HepG2 (cell line): Measurements from ENCODE around the gene VPS13C. TPM values are rescaled to one million over a fixed set of nuclear protein-coding genes. Genes with fewer than 3 reads are reported as not detected.

Experiments
- ATAC-seq: fragments of 200-7000 bp; cut with Tn5 transposase; 3 replicates; pipeline ENCODE4 v1.9.1; 2020; ENCODE audit warnings: mild to moderate bottlenecking, moderate library complexity
- BruUV-seq: library from RNA; stranded (reverse); fragments of 400-500 nt; replicated peaks from 2 replicates; lab custom pipeline; 2021; lab: Mats Ljungman, UMichigan
- CTCF ChIA-PET: fragments of 300-600 bp; formaldehyde crosslinking; extraction: SDS; loops from one replicate; lab custom pipeline; 2021; ENCODE audit warnings: low total read pairs, inconsistent platforms, low intra/inter-chr PET ratio; lab: Yijun Ruan, JAX
- POLR2A ChIA-PET: fragments of 350-600 bp; sonication (Branson Sonifier 250); formaldehyde crosslinking; loops from one replicate; lab custom pipeline; 2020; ENCODE audit warnings: antibody characterized with exemption, inconsistent platforms; lab: Yijun Ruan, JAX
- DNase-seq: peaks from one replicate; pipeline ENCODE4 v3.0.0-alpha.2; 2015; ENCODE audit warnings: low spot score
- FAIRE-seq: peaks from 3 replicates; lab custom pipeline; 2011; peaks lifted over from hg19 to GRCh38; lab: Jason Lieb, UNC
- H2AFZ ChIP-seq: one replicate; pipeline ENCODE4 v1.6.1; 2011; ENCODE audit warnings: low read length, inconsistent platforms
- H3K27ac ChIP-seq: fragments of 300-600 bp; 3 replicates; pipeline ENCODE4 v1.8.0; 2011; ENCODE audit warnings: mixed run types, mild to moderate bottlenecking, mixed read lengths, low read length, inconsistent platforms; ENCODE audit not compliant: insufficient read depth; ENCODE audit errors: extremely low read length
- H3K27me3 ChIP-seq, 2 experiments: fragments of 200-600 bp in 1 of 2; 2 replicates in 1 of 2; 3 replicates in 1 of 2; pipeline versions ENCODE4 v1.6.0 to v1.8.0; 2011; ENCODE audit warnings: low read length in 2 of 2, mild to moderate bottlenecking in 2 of 2, moderate library complexity in 2 of 2, inconsistent platforms in 1 of 2; ENCODE audit not compliant: insufficient read depth in 2 of 2, control insufficient read depth in 1 of 2
- H3K36me3 ChIP-seq, 2 experiments: fragments of 200-600 bp in 1 of 2; replicated peaks in 1 of 2; 2 replicates in 1 of 2; 3 replicates in 1 of 2; pipeline versions ENCODE4 v1.5.1 to v1.8.0; 2011; ENCODE audit warnings: low read length in 2 of 2, inconsistent platforms in 1 of 2; ENCODE audit not compliant: insufficient read depth in 2 of 2, control insufficient read depth in 1 of 2
- H3K4me1 ChIP-seq: 2 replicates; pipeline ENCODE4 v1.5.1; 2012; ENCODE audit warnings: low read length, inconsistent platforms; ENCODE audit not compliant: insufficient read depth
- H3K4me2 ChIP-seq: 2 replicates; pipeline ENCODE4 v1.6.0; 2011; ENCODE audit warnings: low read depth, low read length, inconsistent platforms
- H3K4me3 ChIP-seq, 3 experiments: fragments of 200-600 bp in 1 of 3; sonication (generic), shearing (Covaris generic) in 1 of 3; replicated peaks in 1 of 3; 2 replicates each; pipeline ENCODE4 v1.5.1; 2011 to 2016; ENCODE audit warnings: low read length in 3 of 3, inconsistent platforms in 2 of 3, low read depth in 2 of 3, mild to moderate bottlenecking in 2 of 3, control low read depth in 1 of 3, mixed read lengths in 1 of 3; ENCODE audit not compliant: insufficient read depth in 1 of 3
- H3K79me2 ChIP-seq: one replicate; pipeline ENCODE4 v1.6.1; 2011; ENCODE audit warnings: low read length, inconsistent platforms; ENCODE audit not compliant: insufficient read depth
- H3K9ac ChIP-seq: 2 replicates; pipeline ENCODE4 v1.6.0; 2011; ENCODE audit warnings: mild to moderate bottlenecking, low read depth, low read length, inconsistent platforms; ENCODE audit not compliant: insufficient read depth
- H3K9me3 ChIP-seq: 2 replicates; pipeline ENCODE4 v1.5.1; 2012; ENCODE audit warnings: mild to moderate bottlenecking, low read length
- H4K20me1 ChIP-seq: 2 replicates; pipeline ENCODE4 v1.6.0; 2011; ENCODE audit warnings: inconsistent platforms, mild to moderate bottlenecking, low read length, moderate library complexity; ENCODE audit not compliant: insufficient read depth
- ARID2 ChIP-seq: sonication (generic); formaldehyde crosslinking; IDR thresholded peaks from 2 replicates; pipeline ENCODE4 v1.8.1; 2022; ENCODE audit warnings: mild to moderate bottlenecking, missing genetic modification reagents, borderline replicate concordance
- HOXA9 ChIP-seq: sonication (generic); formaldehyde crosslinking; IDR thresholded peaks from 2 replicates; pipeline ENCODE4 v1.8.1; 2022; ENCODE audit warnings: missing genetic modification reagents, mild to moderate bottlenecking, moderate library complexity, borderline replicate concordance
- MAF1 ChIP-seq: sonication (generic); formaldehyde crosslinking; IDR thresholded peaks from 2 replicates; pipeline ENCODE4 v1.5.0; 2020; ENCODE audit warnings: missing genetic modification reagents, borderline replicate concordance
- MATR3 ChIP-seq: sonication (generic); formaldehyde crosslinking; IDR thresholded peaks from 2 replicates; pipeline ENCODE4 v1.4.0; 2020; ENCODE audit warnings: missing genetic modification reagents
- NFE2L2 ChIP-seq: fragments of 150-350 bp; IDR thresholded peaks from 2 replicates; pipeline ENCODE4 v1.6.1; 2014; ENCODE audit warnings: low read length
- NR2F1 ChIP-seq, 2 experiments: fragments of 450-650 bp in 1 of 2; formaldehyde crosslinking in 1 of 2; IDR thresholded peaks; 2 replicates each; pipeline versions ENCODE4 v1.5.0 to v1.6.1; 2016 to 2020; ENCODE audit warnings: mild to moderate bottlenecking in 1 of 2, missing compliant biosample characterization in 1 of 2, missing genetic modification reagents in 1 of 2, moderate library complexity in 1 of 2
- PCBP1 ChIP-seq: fragments of 200-400 bp; formaldehyde crosslinking; IDR thresholded peaks from 2 replicates; pipeline ENCODE4 v1.6.1; 2017; ENCODE audit warnings: mild to moderate bottlenecking, low read depth, low read length, borderline replicate concordance
- TEAD2 ChIP-seq: sonication (generic); formaldehyde crosslinking; IDR thresholded peaks from 2 replicates; pipeline ENCODE4 v1.9.0; 2021; ENCODE audit warnings: missing genetic modification reagents
- ZIK1 ChIP-seq: sonication (generic); formaldehyde crosslinking; IDR thresholded peaks from 2 replicates; pipeline ENCODE4 v1.5.0; 2020; ENCODE audit warnings: mild to moderate bottlenecking, low read depth, missing genetic modification reagents, borderline replicate concordance
- ZNF17 ChIP-seq: sonication (generic); formaldehyde crosslinking; IDR thresholded peaks from 2 replicates; pipeline ENCODE4 v1.5.0; 2020; ENCODE audit warnings: mild to moderate bottlenecking, missing genetic modification reagents
- ZNF224 ChIP-seq: sonication (generic); formaldehyde crosslinking; IDR thresholded peaks from 2 replicates; pipeline ENCODE4 v1.5.0; 2020; ENCODE audit warnings: mild to moderate bottlenecking, missing genetic modification reagents
- ZNF33A ChIP-seq: sonication (generic); formaldehyde crosslinking; IDR thresholded peaks from 2 replicates; pipeline ENCODE4 v1.5.1; 2020; ENCODE audit warnings: missing genetic modification reagents, mild to moderate bottlenecking, moderate library complexity, borderline replicate concordance
- ZNF614 ChIP-seq: IDR thresholded peaks from 2 replicates; pipeline ENCODE4 v1.6.1; 2018; ENCODE audit warnings: missing biosample characterization, missing genetic modification reagents, inconsistent platforms, borderline replicate concordance
- WGBS: methylation state at CpG from one replicate; pipeline ENCODE4 v1.1.6; 2017; ENCODE audit warnings: low lambda C conversion rate; 5-methylcytosine and 5-hydroxymethylcytosine counted together
- in situ Hi-C: cut with HindIII; loops from 2 replicates; pipeline ENCODE4 v1.10.0; 2017; ENCODE audit warnings: low pct_unique_long_range_greater_than_20kb; ENCODE audit not compliant: extremely low pct_ligation_motif_present
- intact Hi-C: fragments of 100-400 bp; cut with micrococcal nuclease; formaldehyde crosslinking; loops from one replicate; pipeline ENCODE4 v1.10.0; 2022; ENCODE audit not compliant: unreplicated experiment
- polyA plus RNA-seq, 8 experiments: library from polyadenylated mRNA; depleted of rRNA in 3 of 8; stranded (reverse) in 7 of 8; unstranded in 1 of 8; fragments of >200 nt; fragmentation: Illumina TruSeq in 4 of 8; extraction: Trizol in 4 of 8; gene quantifications; 2 replicates each; pipeline versions ENCODE4 v1.2.1 to v1.2.3, GENCODE V29; 2011 to 2016; ENCODE audit warnings: low read depth in 4 of 8, missing spikeins in 1 of 8, mixed read lengths in 1 of 8; ENCODE audit not compliant: insufficient read depth in 1 of 8
- total RNA-seq, 5 experiments: library from RNA; depleted of rRNA; stranded (reverse); fragments of >200 nt; fragmentation: Illumina TruSeq; extraction: Trizol; gene quantifications; 2 replicates each; pipeline ENCODE4 v1.2.3, GENCODE V29; 2016; ENCODE audit warnings: low read depth in 1 of 5
- TF ChIP-seq, protein P1 (sequence below): sonication (generic); formaldehyde crosslinking; conservative IDR thresholded peaks from 2 replicates; pipeline ENCODE4 v1.8.0; 2022; ENCODE audit warnings: mild to moderate bottlenecking, moderate library complexity, missing genetic modification reagents
- TF ChIP-seq, protein P2 (sequence below): sonication (generic); formaldehyde crosslinking; IDR thresholded peaks from 2 replicates; pipeline ENCODE4 v1.4.0; 2020; ENCODE audit warnings: missing genetic modification reagents, borderline replicate concordance

VPS13C gene
- total and polyA plus RNA-seq, 2 of the 13 experiments (the other 11 are each of a cell fraction or from before 2014, with no cell fraction given): 10.9 to 26.8 TPM

GRCh38 chr15:61819386-61819785 lies 240.9 kb downstream of the VPS13C start:
- H3K4me1 ChIP-seq: no peaks in the 10 kb centered on the region
- ChIA-PET CTCF (no interaction called here), POLR2A (no interaction called here)
- H3K9ac ChIP-seq: no peak overlapping the region
- H4K20me1 ChIP-seq: no peaks in the 10 kb centered on the region
- in situ Hi-C loops: no loop called here
- H2AFZ ChIP-seq: no peak overlapping the region
- DNase-seq: no peak
- FAIRE-seq: no peak
- no peaks in the 10 kb centered on the region for H3K36me3 ChIP-seq
- no peaks in the 10 kb centered on the region for H3K79me2 ChIP-seq
- H3K4me2 ChIP-seq: no peak overlapping the region
- BruUV-seq: no TSS peak
- no peak overlapping the region for H3K4me3 ChIP-seq
- TF ChIP-seq, protein P1, sequence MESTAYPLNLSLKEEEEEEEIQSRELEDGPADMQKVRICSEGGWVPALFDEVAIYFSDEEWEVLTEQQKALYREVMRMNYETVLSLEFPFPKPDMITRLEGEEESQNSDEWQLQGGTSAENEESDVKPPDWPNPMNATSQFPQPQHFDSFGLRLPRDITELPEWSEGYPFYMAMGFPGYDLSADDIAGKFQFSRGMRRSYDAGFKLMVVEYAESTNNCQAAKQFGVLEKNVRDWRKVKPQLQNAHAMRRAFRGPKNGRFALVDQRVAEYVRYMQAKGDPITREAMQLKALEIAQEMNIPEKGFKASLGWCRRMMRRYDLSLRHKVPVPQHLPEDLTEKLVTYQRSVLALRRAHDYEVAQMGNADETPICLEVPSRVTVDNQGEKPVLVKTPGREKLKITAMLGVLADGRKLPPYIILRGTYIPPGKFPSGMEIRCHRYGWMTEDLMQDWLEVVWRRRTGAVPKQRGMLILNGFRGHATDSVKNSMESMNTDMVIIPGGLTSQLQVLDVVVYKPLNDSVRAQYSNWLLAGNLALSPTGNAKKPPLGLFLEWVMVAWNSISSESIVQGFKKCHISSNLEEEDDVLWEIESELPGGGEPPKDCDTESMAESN (CRISPR knock-in tag): no peak
- TF ChIP-seq MATR3 (CRISPR knock-in tag): no peak
- no peak for TF ChIP-seq PCBP1
- TF ChIP-seq MAF1 (CRISPR knock-in tag): no peak
- TF ChIP-seq HOXA9: no peak
- TF ChIP-seq, protein P2, sequence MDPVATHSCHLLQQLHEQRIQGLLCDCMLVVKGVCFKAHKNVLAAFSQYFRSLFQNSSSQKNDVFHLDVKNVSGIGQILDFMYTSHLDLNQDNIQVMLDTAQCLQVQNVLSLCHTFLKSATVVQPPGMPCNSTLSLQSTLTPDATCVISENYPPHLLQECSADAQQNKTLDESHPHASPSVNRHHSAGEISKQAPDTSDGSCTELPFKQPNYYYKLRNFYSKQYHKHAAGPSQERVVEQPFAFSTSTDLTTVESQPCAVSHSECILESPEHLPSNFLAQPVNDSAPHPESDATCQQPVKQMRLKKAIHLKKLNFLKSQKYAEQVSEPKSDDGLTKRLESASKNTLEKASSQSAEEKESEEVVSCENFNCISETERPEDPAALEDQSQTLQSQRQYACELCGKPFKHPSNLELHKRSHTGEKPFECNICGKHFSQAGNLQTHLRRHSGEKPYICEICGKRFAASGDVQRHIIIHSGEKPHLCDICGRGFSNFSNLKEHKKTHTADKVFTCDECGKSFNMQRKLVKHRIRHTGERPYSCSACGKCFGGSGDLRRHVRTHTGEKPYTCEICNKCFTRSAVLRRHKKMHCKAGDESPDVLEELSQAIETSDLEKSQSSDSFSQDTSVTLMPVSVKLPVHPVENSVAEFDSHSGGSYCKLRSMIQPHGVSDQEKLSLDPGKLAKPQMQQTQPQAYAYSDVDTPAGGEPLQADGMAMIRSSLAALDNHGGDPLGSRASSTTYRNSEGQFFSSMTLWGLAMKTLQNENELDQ (CRISPR knock-in tag): no peak
- TF ChIP-seq ZIK1 (CRISPR knock-in tag): no peak
- TF ChIP-seq ZNF17 (CRISPR knock-in tag): no peak
- TF ChIP-seq ZNF224 (CRISPR knock-in tag): no peak
- no peak for TF ChIP-seq TEAD2 (CRISPR knock-in tag)
- TF ChIP-seq NFE2L2: no peak
- no peak for TF ChIP-seq NR2F1 (CRISPR knock-in tag; IDR thresholded peaks at IDR 0.05)
- no peak for TF ChIP-seq ZNF614 (CRISPR knock-in tag)
- no peak for TF ChIP-seq ZNF33A (CRISPR knock-in tag)
- TF ChIP-seq ARID2 (CRISPR knock-in tag): no peak
- intact Hi-C loops: no loop called here
- no peaks in the 10 kb centered on the region for H3K9me3 ChIP-seq
- 56% methylated on average over 5 of the region's 9 CpGs for WGBS
- H3K27ac ChIP-seq: no peak overlapping the region
- no peak for ATAC-seq
- peaks cover 0 to 18% of the 10 kb centered on the region in 2 experiments; a peak in 3 of 5 replicates for H3K27me3 ChIP-seq
